ENCODE results near the gene KCNJ14. TPM values are rescaled to one million over a fixed set of nuclear protein-coding genes. Genes with fewer than 3 reads are reported as not detected.
A peak's percentile ranks its signal among the peaks of the same experiment; 100 is the strongest.

KCNJ14 gene
- total RNA-seq, 4 donors from 2014 or later = 0.88 to 2.0 (median 1.8) TPM

DNA sequence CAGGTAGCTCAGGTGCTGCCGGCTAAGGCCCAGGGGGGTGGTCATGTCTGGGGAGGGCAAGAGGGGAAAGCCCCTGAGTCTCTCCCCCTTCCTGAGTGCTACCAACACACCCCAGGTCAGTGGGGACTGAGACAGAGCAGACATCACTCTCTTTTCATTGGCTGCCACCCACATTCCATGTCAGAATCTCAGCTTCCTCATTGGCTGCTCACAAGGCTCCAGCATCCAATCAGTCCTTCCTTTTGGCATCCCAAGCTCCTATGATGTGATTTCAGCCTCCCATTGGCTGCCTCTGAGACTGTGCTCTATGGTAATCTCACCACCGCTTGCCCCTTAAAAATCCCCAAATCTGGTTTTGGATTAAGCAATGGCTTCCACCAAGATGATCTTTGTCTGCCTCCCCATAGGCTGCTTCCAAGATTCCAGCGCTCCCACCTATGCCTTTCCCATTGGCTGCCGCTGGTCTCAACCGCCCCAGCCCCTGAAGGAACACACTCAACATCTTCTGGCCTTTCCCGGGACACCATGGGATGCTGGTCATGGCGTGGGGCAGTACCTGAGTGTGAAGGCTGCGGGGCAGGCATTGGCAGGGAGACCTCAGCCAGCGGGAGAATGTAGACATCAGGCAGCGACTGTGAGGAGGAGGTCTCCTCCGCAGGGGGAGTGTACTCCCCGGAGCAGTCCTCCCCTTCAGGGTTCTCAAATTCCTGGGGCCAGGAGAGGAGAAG lies 54.3 kb downstream of the KCNJ14 start:
- Histone ChIP-seq H3K27me3 (peaks cover 0 to 9% of the 10 kb centered on the region in 2 donors), H3K27ac (no peak overlapping the region), H3K4me1 (peaks cover 0 to 25% (median 7%) of the 10 kb centered on the region in 4 donors), H3K9me3 (no peaks in the 10 kb centered on the region), H3K4me3 (no peak overlapping the region), H3K36me3 (no peaks in the 10 kb centered on the region)
- no peak for DNase-seq
- TF ChIP-seq, protein P1, sequence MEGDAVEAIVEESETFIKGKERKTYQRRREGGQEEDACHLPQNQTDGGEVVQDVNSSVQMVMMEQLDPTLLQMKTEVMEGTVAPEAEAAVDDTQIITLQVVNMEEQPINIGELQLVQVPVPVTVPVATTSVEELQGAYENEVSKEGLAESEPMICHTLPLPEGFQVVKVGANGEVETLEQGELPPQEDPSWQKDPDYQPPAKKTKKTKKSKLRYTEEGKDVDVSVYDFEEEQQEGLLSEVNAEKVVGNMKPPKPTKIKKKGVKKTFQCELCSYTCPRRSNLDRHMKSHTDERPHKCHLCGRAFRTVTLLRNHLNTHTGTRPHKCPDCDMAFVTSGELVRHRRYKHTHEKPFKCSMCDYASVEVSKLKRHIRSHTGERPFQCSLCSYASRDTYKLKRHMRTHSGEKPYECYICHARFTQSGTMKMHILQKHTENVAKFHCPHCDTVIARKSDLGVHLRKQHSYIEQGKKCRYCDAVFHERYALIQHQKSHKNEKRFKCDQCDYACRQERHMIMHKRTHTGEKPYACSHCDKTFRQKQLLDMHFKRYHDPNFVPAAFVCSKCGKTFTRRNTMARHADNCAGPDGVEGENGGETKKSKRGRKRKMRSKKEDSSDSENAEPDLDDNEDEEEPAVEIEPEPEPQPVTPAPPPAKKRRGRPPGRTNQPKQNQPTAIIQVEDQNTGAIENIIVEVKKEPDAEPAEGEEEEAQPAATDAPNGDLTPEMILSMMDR (IDR thresholded peaks at IDR 0.05) = no peak

DNA sequence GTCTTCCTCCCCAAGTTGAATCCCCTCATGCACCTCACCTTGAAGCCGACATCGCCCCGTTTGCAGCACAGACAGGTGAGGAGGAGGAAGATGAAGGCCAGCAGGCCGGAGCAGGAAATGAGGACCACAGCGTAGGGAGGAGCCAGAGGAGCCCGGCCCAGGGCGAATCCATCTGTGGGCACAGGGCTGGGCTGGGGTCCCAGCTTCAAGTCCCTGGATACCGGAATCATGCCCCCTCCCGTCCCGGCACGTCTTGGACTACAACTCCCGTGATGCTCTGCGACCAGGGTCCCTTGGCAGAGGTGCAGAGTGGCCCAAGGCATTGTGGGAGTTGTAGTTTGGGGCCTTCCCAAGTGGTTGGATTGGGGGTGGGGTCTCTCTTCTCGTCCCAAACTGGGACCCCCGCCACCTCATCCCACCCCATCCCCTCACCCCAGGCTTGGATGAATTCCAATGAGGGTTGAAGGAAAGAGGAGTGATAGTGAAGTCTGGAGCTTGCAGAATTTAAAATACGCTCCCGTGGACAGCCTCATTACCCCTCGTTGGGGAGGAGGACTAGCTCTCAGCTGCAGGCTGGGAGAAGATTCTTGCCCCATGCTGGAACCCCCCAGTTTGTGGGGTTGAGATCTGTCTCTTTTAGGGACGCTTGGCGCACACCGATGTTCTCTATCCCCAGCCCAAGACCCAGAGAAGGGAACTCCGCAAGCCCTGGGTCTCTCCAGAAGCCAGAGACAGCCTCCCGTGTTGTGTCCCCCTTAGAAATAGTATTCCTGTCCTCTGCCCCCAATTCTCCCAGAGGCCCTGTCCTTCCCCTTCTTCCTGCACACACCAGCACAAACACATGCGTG lies 55.3 kb downstream of the KCNJ14 start:
- H3K27ac ChIP-seq = peak overlapping the region in 1 of 4 donors; percentile 64
- peaks cover 0 to 9% of the 10 kb centered on the region in 2 donors for H3K27me3 ChIP-seq
- H3K36me3 ChIP-seq = no peaks in the 10 kb centered on the region
- DNase-seq = peak; percentile 71 to 85 (median 74)
- peak overlapping the region in 3 of 4 donors; percentile 31 to 42 (median 39) for H3K4me3 ChIP-seq
- TF ChIP-seq, protein P1 (IDR thresholded peaks at IDR 0.05) = no peak
- TF ChIP-seq POLR2A (IDR thresholded peaks at IDR 0.05) = no peak
- H3K9me3 ChIP-seq = no peaks in the 10 kb centered on the region
- H3K4me1 ChIP-seq = peaks cover 0 to 25% (median 7%) of the 10 kb centered on the region in 4 donors

DNA sequence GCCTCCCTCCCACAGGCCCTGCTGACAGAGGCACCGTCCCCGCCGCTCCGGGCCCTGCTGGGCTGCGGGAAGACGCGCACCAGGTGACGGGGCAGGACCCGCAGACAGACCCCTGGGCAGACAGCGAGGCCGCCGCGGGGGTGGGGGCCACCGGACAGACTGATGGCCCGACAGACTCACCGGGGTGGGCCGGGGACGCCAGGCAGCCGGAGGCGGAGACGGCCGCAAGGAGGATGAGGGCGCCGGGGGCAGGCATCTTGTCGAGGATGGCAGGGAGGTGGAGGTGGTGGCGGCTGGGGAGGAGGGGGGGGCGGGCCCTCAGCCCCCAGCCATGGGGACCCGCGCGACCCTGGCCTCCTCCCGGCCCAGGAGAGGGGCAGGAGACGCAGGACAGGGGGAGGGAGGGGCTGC lies 56.0 kb downstream of the KCNJ14 start:
- DNase-seq = no peak
- no peaks in the 10 kb centered on the region for H3K9me3 ChIP-seq
- H3K4me1 ChIP-seq = peaks cover 0 to 25% (median 7%) of the 10 kb centered on the region in 4 donors
- peak overlapping the region in 1 of 4 donors; percentile 64 for H3K27ac ChIP-seq
- H3K4me3 ChIP-seq = peak overlapping the region; percentile 0 to 42 (median 35)
- H3K36me3 ChIP-seq = no peaks in the 10 kb centered on the region
- TF ChIP-seq, protein P1 (IDR thresholded peaks at IDR 0.05) = no peak
- TF ChIP-seq POLR2A (IDR thresholded peaks at IDR 0.05) = no peak
- peaks cover 0 to 9% of the 10 kb centered on the region in 2 donors for H3K27me3 ChIP-seq

DNA sequence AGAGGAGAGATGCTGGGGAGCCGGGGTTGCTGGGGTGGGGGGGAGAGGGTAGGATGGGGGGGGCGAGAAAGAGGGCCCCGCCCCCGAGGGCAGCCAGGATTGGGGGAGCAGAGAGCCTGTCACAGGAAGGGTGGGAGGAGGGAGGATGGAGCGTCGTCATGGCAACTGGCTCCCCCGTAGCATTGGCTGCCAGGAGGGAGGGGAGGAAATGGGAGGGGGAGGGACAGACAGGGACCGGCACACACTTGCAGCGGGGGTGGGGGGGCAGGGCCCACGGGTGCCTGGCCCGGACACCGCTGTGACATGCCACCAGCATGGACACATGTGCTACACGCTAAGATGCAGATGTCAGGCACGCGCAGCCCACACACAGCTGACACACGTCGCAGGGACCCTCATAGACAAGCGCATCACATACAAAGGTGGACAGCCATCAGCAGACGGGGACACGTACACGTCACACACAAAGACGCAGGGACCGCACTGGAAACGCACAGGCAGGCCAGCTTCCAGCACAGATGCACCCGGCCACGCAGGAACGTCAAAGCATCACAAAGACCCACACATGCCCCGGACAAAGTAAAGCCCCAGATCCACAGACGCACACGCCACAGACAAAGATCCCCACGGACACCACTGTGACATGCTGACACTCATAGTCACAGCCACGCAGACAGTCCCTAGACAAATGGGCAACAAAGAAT lies 56.6 kb downstream of the KCNJ14 start, which contains the start of gene LMTK3:
Gene LMTK3, minus strand, starts transcription at position 36 of the 704 bp plus-strand sequence. CDS start 259 bp downstream, outside the sequence.
- no peak for TF ChIP-seq POLR2A (IDR thresholded peaks at IDR 0.05)
- Histone ChIP-seq H3K36me3 (no peaks in the 10 kb centered on the region), H3K27ac (peak within 1 kb of the TSS in 1 of 4 donors; percentile 64), H3K27me3 (peaks cover 0 to 9% of the 10 kb centered on the region in 2 donors), H3K9me3 (no peaks in the 10 kb centered on the region), H3K4me1 (peaks cover 0 to 25% (median 7%) of the 10 kb centered on the region in 4 donors), H3K4me3 (peak within 1 kb of the TSS; percentile 0 to 42 (median 35))
- DNase-seq = peak in 2 of 3 donors; percentile 77 to 85

DNA sequence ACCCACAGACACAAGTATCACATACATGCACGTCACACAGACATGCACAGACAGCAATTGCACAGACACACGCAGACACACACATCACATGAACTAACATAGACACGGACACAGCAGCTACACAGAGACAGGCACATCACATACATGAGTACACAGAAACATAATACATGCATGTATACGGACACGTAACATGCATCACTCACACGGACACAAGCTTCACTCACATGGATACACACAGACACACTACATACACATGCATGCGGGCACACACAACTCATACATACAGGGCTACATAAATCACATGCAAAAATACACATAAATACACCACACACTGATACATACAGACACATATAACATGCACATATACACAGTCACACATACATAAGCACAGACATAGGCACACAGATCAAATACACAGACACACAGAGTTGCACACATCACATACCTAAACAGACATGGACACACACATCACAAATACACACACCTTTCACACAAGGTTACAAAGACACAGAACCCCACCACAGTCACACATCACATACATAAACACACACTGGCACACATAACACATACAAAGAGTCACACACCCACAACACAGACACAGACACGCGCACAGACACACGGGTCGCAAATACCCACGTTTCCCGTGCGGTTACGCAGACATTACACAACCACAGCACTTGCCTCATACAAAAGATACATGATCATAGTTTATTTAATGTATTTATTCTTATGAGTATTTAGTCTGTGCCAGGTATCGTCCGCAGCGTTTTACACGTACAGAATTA lies 57.3 kb downstream of the KCNJ14 start:
- TF ChIP-seq, protein P1 (IDR thresholded peaks at IDR 0.05) = no peak
- TF ChIP-seq POLR2A (IDR thresholded peaks at IDR 0.05) = no peak
- no peak for DNase-seq
- Histone ChIP-seq H3K27ac (peak overlapping the region in 2 of 4 donors; percentile 5 to 77), H3K27me3 (peaks cover 0 to 9% of the 10 kb centered on the region in 2 donors), H3K36me3 (no peaks in the 10 kb centered on the region), H3K9me3 (no peaks in the 10 kb centered on the region), H3K4me1 (peaks cover 0 to 25% (median 7%) of the 10 kb centered on the region in 4 donors), H3K4me3 (peak overlapping the region in 2 of 4 donors; percentile 61 to 72)

Data from Peyer's patch (tissue), 4 donors.